NCI-H460 (cell line): ENCODE results near the gene TP53INP2. TPM values are rescaled to one million over a fixed set of nuclear protein-coding genes. Genes with fewer than 3 reads are reported as not detected.
"Not testable (repeated sequence)": the region's sequence is repeated elsewhere in the genome, so short reads cannot be mapped to it uniquely, and the experiment has no call there.

Experiments
- DNase-seq: peaks from one replicate; pipeline ENCODE4 v3.0.0-alpha.2; 2016; ENCODE audit warnings: low read depth; ENCODE audit errors: extremely low read depth
- polyA plus RNA-seq: library from polyadenylated mRNA; depleted of rRNA; stranded (reverse); fragments of >200 nt; gene quantifications from 2 replicates; pipeline ENCODE4 v1.2.3, GENCODE V29; 2014; cell fraction: nucleus; rRNA removed
- total RNA-seq: library from RNA; depleted of rRNA; stranded (reverse); fragments of >200 nt; shearing (Covaris generic); gene quantifications from 2 replicates; pipeline ENCODE4 v1.2.3, GENCODE V29; 2014; rRNA removed

The TP53INP2 gene
- total RNA-seq: 2.2 and 2.4 TPM in 2 replicates
- polyA plus RNA-seq: 3.1 and 3.3 TPM in 2 replicates

GRCh38 chr20:34704177-34705007, at the start of gene TP53INP2:
Gene TP53INP2, plus strand, starts transcription at chr20:34704344. Its CDS starts 4,396 bp downstream, at chr20:34708740.
- peak; percentile 80 for DNase-seq

GRCh38 chr20:34658654-34659053, 45.5 kb upstream of the TP53INP2 start:
- DNase-seq: not testable (repeated sequence)

GRCh38 chr20:34661811-34662210, 42.3 kb upstream of the TP53INP2 start:
- not testable (repeated sequence) for DNase-seq

GRCh38 chr20:34663213-34663943, 40.8 kb upstream of the TP53INP2 start:
- no peak for DNase-seq

- not testable (repeated sequence) for DNase-seq
These were observed 39.4 kb upstream of the TP53INP2 start for GRCh38 chr20:34664751-34665150.

GRCh38 chr20:34669094-34669493, 35.0 kb upstream of the TP53INP2 start:
- no peak for DNase-seq

- no peak for DNase-seq
These were observed 30.7 kb upstream of the TP53INP2 start for GRCh38 chr20:34673412-34673811.

GRCh38 chr20:34675561-34675960, 28.6 kb upstream of the TP53INP2 start:
- no peak for DNase-seq

GRCh38 chr20:34675993-34676641, 28.0 kb upstream of the TP53INP2 start:
- no peak for DNase-seq

GRCh38 chr20:34676642-34677373, 27.3 kb upstream of the TP53INP2 start, which contains the start of gene PIGU:
Gene PIGU, minus strand, starts transcription at chr20:34677092. Its CDS starts 7 bp downstream, at chr20:34677085.
- peak; percentile 93 for DNase-seq

GRCh38 chr20:34680586-34681175, 23.5 kb upstream of the TP53INP2 start:
- no peak for DNase-seq

- no peak for DNase-seq
These were observed 20.5 kb upstream of the TP53INP2 start for GRCh38 chr20:34683667-34684066.

GRCh38 chr20:34689486-34689885, 14.7 kb upstream of the TP53INP2 start:
- no peak for DNase-seq

GRCh38 chr20:34691838-34692237, 12.3 kb upstream of the TP53INP2 start:
- no peak for DNase-seq

- no peak for DNase-seq
These were observed 10.7 kb upstream of the TP53INP2 start for GRCh38 chr20:34693414-34693813.

GRCh38 chr20:34701405-34702085, 2.6 kb upstream of the TP53INP2 start:
- DNase-seq: no peak

- no peak for DNase-seq
These were observed 1.1 kb upstream of the TP53INP2 start for GRCh38 chr20:34703061-34703423.

GRCh38 chr20:34703424-34704176, 544 bp upstream of the TP53INP2 start:
- no peak for DNase-seq

GRCh38 chr20:34705008-34705396, 858 bp downstream of the TP53INP2 start:
- no peak for DNase-seq
